IMR-90 (cell line): ENCODE measurements around the gene KRT7. TPM values are rescaled to one million over a fixed set of nuclear protein-coding genes. Genes with fewer than 3 reads are reported as not detected.

ENCODE experiments used
- ATAC-seq: fragments of 200-7000 bp; cut with Tn5 transposase; 2 replicates; pipeline ENCODE4 v1.9.1; 2020; ENCODE audit warnings: low read depth, mild to moderate bottlenecking, moderate library complexity
- BruUV-seq: library from RNA; stranded (reverse); fragments of 400-500 nt; replicated peaks from 2 replicates; lab custom pipeline; 2021; lab: Mats Ljungman, UMichigan
- CTCF ChIA-PET: fragments of 300-600 bp; formaldehyde crosslinking; extraction: SDS; loops from one replicate; lab custom pipeline; 2021; ENCODE audit warnings: antibody characterized with exemption; lab: Yijun Ruan, JAX
- POLR2A ChIA-PET: fragments of 300-600 bp; sonication (Branson Sonifier 250); formaldehyde crosslinking; loops from one replicate; lab custom pipeline; 2022; ENCODE audit warnings: antibody characterized with exemption; ENCODE audit not compliant: unreplicated experiment; lab: Charles Lee
- DNase-seq: peaks from one replicate; pipeline ENCODE4 v3.0.0; 2013
- H2AFZ ChIP-seq: replicated peaks from 2 replicates; pipeline ENCODE3; 2013; ENCODE audit warnings: low read length, mild to moderate bottlenecking; ENCODE audit not compliant: poor library complexity
- H2AK5ac ChIP-seq: 2 replicates; pipeline ENCODE4 v1.6.1; 2013; ENCODE audit warnings: low read depth, low read length, inconsistent platforms
- H2AK9ac ChIP-seq: replicated peaks from 2 replicates; pipeline ENCODE3; 2013; ENCODE audit warnings: mild to moderate bottlenecking, low read depth, low read length, moderate library complexity; ENCODE audit not compliant: poor library complexity
- H2BK120ac ChIP-seq: 2 replicates; pipeline ENCODE4 v1.6.1; 2013; ENCODE audit warnings: low read depth, low read length, inconsistent platforms
- H2BK15ac ChIP-seq: 3 replicates; pipeline ENCODE4 v1.6.1; 2013; ENCODE audit warnings: low read depth, low read length, inconsistent platforms
- H2BK20ac ChIP-seq: 2 replicates; pipeline ENCODE4 v1.6.1; 2013; ENCODE audit warnings: low read depth, mild to moderate bottlenecking, inconsistent platforms, low read length, moderate library complexity
- H2BK5ac ChIP-seq: 2 replicates; pipeline ENCODE4 v1.6.1; 2013; ENCODE audit warnings: mild to moderate bottlenecking, low read depth, low read length, inconsistent platforms; ENCODE audit not compliant: poor library complexity, severe bottlenecking
- H3K14ac ChIP-seq: replicated peaks from 2 replicates; pipeline ENCODE4 v1.6.1; 2013; ENCODE audit warnings: low read depth, low read length, inconsistent platforms
- H3K18ac ChIP-seq: 2 replicates; pipeline ENCODE4 v1.6.1; 2013; ENCODE audit warnings: low read depth, low read length, control low read depth
- H3K23ac ChIP-seq: 2 replicates; pipeline ENCODE4 v1.6.1; 2013; ENCODE audit warnings: low read depth, low read length, inconsistent platforms
- H3K27ac ChIP-seq: 2 replicates; pipeline ENCODE4 v1.5.1; 2013; ENCODE audit warnings: mild to moderate bottlenecking, control low read depth, low read length; ENCODE audit not compliant: insufficient read depth
- H3K27me3 ChIP-seq: 2 replicates; pipeline ENCODE4 v1.6.1; 2013; ENCODE audit warnings: low read length; ENCODE audit not compliant: control insufficient read depth, insufficient read depth
- H3K36me3 ChIP-seq: 2 replicates; pipeline ENCODE4 v1.6.1; 2013; ENCODE audit warnings: low read length, mixed read lengths; ENCODE audit not compliant: control insufficient read depth, insufficient read depth
- H3K4ac ChIP-seq: 2 replicates; pipeline ENCODE4 v1.6.1; 2013; ENCODE audit warnings: low read depth, low read length, inconsistent platforms
- H3K4me1 ChIP-seq: 2 replicates; pipeline ENCODE4 v1.6.1; 2013; ENCODE audit warnings: low read length, mixed read lengths; ENCODE audit not compliant: control insufficient read depth, insufficient read depth
- H3K4me2 ChIP-seq: 2 replicates; pipeline ENCODE4 v1.6.1; 2013; ENCODE audit warnings: low read depth, mild to moderate bottlenecking, control low read depth, low read length, moderate library complexity
- H3K4me3 ChIP-seq: 2 replicates; pipeline ENCODE4 v1.5.1; 2013; ENCODE audit warnings: low read depth, mild to moderate bottlenecking, control low read depth, low read length, moderate library complexity; ENCODE audit not compliant: insufficient read depth
- H3K56ac ChIP-seq: 2 replicates; pipeline ENCODE4 v1.6.1; 2013; ENCODE audit warnings: low read length, inconsistent platforms; ENCODE audit not compliant: insufficient read depth; ENCODE audit errors: extremely low read depth
- H3K79me1 ChIP-seq, 2 experiments: 2 replicates each; pipeline ENCODE4 v1.6.1; 2013; ENCODE audit warnings: low read length in 2 of 2, inconsistent platforms in 1 of 2, low read depth in 1 of 2
- H3K9ac ChIP-seq: 2 replicates; pipeline ENCODE4 v1.6.1; 2013; ENCODE audit warnings: low read depth, low read length, control low read depth
- H3K9me1 ChIP-seq: 2 replicates; pipeline ENCODE4 v1.6.1; 2013; ENCODE audit warnings: low read length, inconsistent platforms; ENCODE audit not compliant: insufficient read depth
- H3K9me3 ChIP-seq: 2 replicates; pipeline ENCODE4 v1.6.1; 2013; ENCODE audit warnings: low read length; ENCODE audit not compliant: control insufficient read depth, insufficient read depth
- H4K20me1 ChIP-seq: 2 replicates; pipeline ENCODE4 v1.6.1; 2013; ENCODE audit warnings: low read length, inconsistent platforms; ENCODE audit not compliant: insufficient read depth
- H4K5ac ChIP-seq: 2 replicates; pipeline ENCODE4 v1.6.1; 2013; ENCODE audit warnings: mild to moderate bottlenecking, low read depth, low read length, control low read depth
- H4K8ac ChIP-seq, 2 experiments: 2 replicates each; pipeline ENCODE4 v1.6.1; 2013; ENCODE audit warnings: low read depth in 2 of 2, low read length in 2 of 2, control low read depth in 1 of 2, inconsistent platforms in 1 of 2
- H4K91ac ChIP-seq: 2 replicates; pipeline ENCODE4 v1.6.1; 2013; ENCODE audit warnings: low read depth, low read length, inconsistent platforms; ENCODE audit not compliant: insufficient read depth
- CHD1 ChIP-seq: IDR thresholded peaks from 2 replicates; pipeline ENCODE4 v1.6.1; 2012; ENCODE audit warnings: low read depth, low read length, improper control_type of control experiment
- FOS ChIP-seq: fragments of 150-350 bp; IDR thresholded peaks from 2 replicates; pipeline ENCODE4 v1.6.1; 2016; ENCODE audit warnings: low read depth, low read length
- MAZ ChIP-seq: IDR thresholded peaks from 2 replicates; pipeline ENCODE4 v1.6.1; 2012; ENCODE audit warnings: low read depth, mild to moderate bottlenecking, low read length, improper control_type of control experiment, moderate library complexity, borderline replicate concordance
- MXI1 ChIP-seq: IDR thresholded peaks from 2 replicates; pipeline ENCODE4 v1.6.1; 2012; ENCODE audit warnings: low read depth, mild to moderate bottlenecking, low read length, moderate library complexity, borderline replicate concordance
- NFE2L2 ChIP-seq: fragments of 150-350 bp; IDR thresholded peaks from 2 replicates; pipeline ENCODE4 v1.6.1; 2016; ENCODE audit warnings: low read depth, mild to moderate bottlenecking, low read length
- POLR2A ChIP-seq: IDR thresholded peaks from 2 replicates; pipeline ENCODE4 v1.6.1; 2012; ENCODE audit warnings: mild to moderate bottlenecking, low read depth, low read length
- RAD21 ChIP-seq: IDR thresholded peaks from 2 replicates; pipeline ENCODE4 v1.6.1; 2012; ENCODE audit warnings: low read length, improper control_type of control experiment
- RCOR1 ChIP-seq: IDR thresholded peaks from 2 replicates; pipeline ENCODE4 v1.6.1; 2012; ENCODE audit warnings: mild to moderate bottlenecking, low read length, improper control_type of control experiment; ENCODE audit not compliant: insufficient replicate concordance
- WGBS, 2 experiments: methylation state at CpG; one replicate each; pipeline versions ENCODE4 v1.1.5 to v1.1.7; 2013; ENCODE audit warnings: missing lambda C conversion rate in 2 of 2; ENCODE audit not compliant: insufficient read length in 1 of 2; ENCODE audit errors: extremely low coverage in 2 of 2; 5-methylcytosine and 5-hydroxymethylcytosine counted together
- dilution Hi-C: fragments of 300-500 bp; cut with HindIII; formaldehyde crosslinking; loops from one replicate; pipeline ENCODE4 v1.14.3; 2018; ENCODE audit warnings: low sequenced_read_pairs; ENCODE audit not compliant: unreplicated experiment
- in situ Hi-C: fragments of 300-500 bp; cut with MboI; formaldehyde crosslinking; loops from 3 replicates; pipeline ENCODE4 v1.14.3; 2019; ENCODE audit warnings: low sequenced_read_pairs, inconsistent platforms, mixed read lengths
- intact Hi-C: fragments of 100-400 bp; cut with micrococcal nuclease; formaldehyde crosslinking; loops from 2 replicates; pipeline ENCODE4 v1.10.0; 2022
- polyA plus RNA-seq, 3 experiments: library from polyadenylated mRNA; depleted of rRNA; stranded (reverse); fragments of >200 nt; gene quantifications; 2 replicates each; pipeline ENCODE4 v1.2.3, GENCODE V29; 2012; ENCODE audit warnings: low replicate concordance in 1 of 3
- total RNA-seq: library from RNA; depleted of rRNA; stranded (reverse); fragments of >200 nt; gene quantifications from 2 replicates; pipeline ENCODE4 v1.2.3, GENCODE V29; 2012
- TF ChIP-seq, protein P1 (sequence below): conservative IDR thresholded peaks from 2 replicates; pipeline ENCODE4 v1.5.1; 2012; ENCODE audit warnings: mild to moderate bottlenecking, low read depth, low read length, improper control_type of control experiment
- TF ChIP-seq, protein P2 (sequence below): fragments of 150-350 bp; IDR thresholded peaks from 2 replicates; pipeline ENCODE4 v1.6.1; 2017; ENCODE audit warnings: mild to moderate bottlenecking, antibody characterized with exemption, low read length, low read depth
- TF ChIP-seq, protein P3 (sequence below): fragments of 150-350 bp; IDR thresholded peaks from 2 replicates; pipeline ENCODE4 v1.6.1; 2016; ENCODE audit warnings: low read depth, mild to moderate bottlenecking, low read length, moderate library complexity, borderline replicate concordance

Gene KRT7
- total and polyA plus RNA-seq, 2 of the 4 experiments (the other 2 are of a cell fraction): 0.54 to 1.7 TPM

DNA sequence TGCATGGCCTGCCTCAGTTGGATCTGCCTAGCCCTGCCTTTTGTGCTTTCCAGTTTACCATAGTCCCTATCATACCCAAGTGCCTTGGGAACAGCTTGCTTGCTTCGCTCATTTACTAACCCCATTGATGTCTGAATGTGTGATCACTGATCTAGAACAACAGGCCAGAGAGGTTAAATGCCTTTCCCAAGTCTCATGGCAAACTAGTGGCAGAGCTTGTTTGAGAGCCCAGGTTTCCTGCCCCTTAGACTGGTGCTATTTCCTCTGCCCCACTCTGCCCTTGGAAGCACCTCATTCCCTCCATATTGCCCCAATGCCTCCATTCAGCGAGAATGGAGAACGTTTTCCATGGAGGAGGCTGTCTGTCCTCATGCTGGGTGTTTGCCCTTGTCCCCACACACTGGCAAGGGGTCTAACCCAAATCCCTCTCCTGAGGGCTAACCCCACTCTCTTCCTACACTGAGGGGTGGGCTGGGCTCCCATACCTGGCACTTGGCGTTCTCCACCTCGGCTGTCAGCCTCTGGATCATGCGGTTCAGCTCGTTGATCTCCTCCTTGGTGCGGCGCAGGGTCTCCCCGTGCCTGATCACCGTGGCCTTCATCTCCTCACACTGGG is 19.8 kb downstream of the KRT7 start:
- no peaks in the 10 kb centered on the region for H3K79me1 ChIP-seq
- no peak overlapping the region for H3K4me2 ChIP-seq
- no peaks in the 10 kb centered on the region for H4K20me1 ChIP-seq
- no peak overlapping the region for H2BK20ac ChIP-seq
- POLR2A ChIA-PET: no interaction called here
- in situ Hi-C loops: no loop called here
- no peak overlapping the region for H2AFZ ChIP-seq
- H3K36me3 ChIP-seq: no peaks in the 10 kb centered on the region
- H2BK5ac ChIP-seq: no peak overlapping the region
- 0 out of 2 replicates have a peak, but pooled peaks cover 2% of the 10 kb centered on the region for H3K9me1 ChIP-seq
- no peak overlapping the region for H3K4me3 ChIP-seq
- H2AK5ac ChIP-seq: no peak overlapping the region; the same call in 1 of the 2 replicates
- no peak overlapping the region for H2BK120ac ChIP-seq
- no peak for DNase-seq
- no peak overlapping the region for H3K27ac ChIP-seq
- H3K4me1 ChIP-seq: peaks cover 6% of the 10 kb centered on the region; the same call in 1 of the 2 replicates
- H3K9me3 ChIP-seq: no peaks in the 10 kb centered on the region
- BruUV-seq: no TSS peak
- H3K23ac ChIP-seq: no peak overlapping the region
- no peak overlapping the region for H3K14ac ChIP-seq
- intact Hi-C loops: no loop called here
- no peak overlapping the region for H4K5ac ChIP-seq
- CTCF ChIA-PET: interaction anchor here (1.5 kb wide), 1 partner anchor 28 kb away, joined by 3 read pairs; no protein-coding TSS in a partner anchor
- no peak overlapping the region for H4K8ac ChIP-seq
- WGBS, 2 experiments: no CpG with 5 or more reads among the region's 11 CpGs
- H4K91ac ChIP-seq: no peak overlapping the region
- no peak for ATAC-seq
- no peak overlapping the region for H3K9ac ChIP-seq
- H3K4ac ChIP-seq: no peak overlapping the region
- peaks cover 24% of the 10 kb centered on the region for H3K27me3 ChIP-seq
- TF ChIP-seq, protein P1, sequence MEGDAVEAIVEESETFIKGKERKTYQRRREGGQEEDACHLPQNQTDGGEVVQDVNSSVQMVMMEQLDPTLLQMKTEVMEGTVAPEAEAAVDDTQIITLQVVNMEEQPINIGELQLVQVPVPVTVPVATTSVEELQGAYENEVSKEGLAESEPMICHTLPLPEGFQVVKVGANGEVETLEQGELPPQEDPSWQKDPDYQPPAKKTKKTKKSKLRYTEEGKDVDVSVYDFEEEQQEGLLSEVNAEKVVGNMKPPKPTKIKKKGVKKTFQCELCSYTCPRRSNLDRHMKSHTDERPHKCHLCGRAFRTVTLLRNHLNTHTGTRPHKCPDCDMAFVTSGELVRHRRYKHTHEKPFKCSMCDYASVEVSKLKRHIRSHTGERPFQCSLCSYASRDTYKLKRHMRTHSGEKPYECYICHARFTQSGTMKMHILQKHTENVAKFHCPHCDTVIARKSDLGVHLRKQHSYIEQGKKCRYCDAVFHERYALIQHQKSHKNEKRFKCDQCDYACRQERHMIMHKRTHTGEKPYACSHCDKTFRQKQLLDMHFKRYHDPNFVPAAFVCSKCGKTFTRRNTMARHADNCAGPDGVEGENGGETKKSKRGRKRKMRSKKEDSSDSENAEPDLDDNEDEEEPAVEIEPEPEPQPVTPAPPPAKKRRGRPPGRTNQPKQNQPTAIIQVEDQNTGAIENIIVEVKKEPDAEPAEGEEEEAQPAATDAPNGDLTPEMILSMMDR: no peak
- TF ChIP-seq, protein P2, sequence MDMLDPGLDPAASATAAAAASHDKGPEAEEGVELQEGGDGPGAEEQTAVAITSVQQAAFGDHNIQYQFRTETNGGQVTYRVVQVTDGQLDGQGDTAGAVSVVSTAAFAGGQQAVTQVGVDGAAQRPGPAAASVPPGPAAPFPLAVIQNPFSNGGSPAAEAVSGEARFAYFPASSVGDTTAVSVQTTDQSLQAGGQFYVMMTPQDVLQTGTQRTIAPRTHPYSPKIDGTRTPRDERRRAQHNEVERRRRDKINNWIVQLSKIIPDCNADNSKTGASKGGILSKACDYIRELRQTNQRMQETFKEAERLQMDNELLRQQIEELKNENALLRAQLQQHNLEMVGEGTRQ: no peak
- TF ChIP-seq NFE2L2: no peak
- TF ChIP-seq MXI1: no peak
- TF ChIP-seq FOS: no peak
- no peak for TF ChIP-seq POLR2A
- TF ChIP-seq RAD21: no peak
- no peak for TF ChIP-seq CHD1
- TF ChIP-seq, protein P3, sequence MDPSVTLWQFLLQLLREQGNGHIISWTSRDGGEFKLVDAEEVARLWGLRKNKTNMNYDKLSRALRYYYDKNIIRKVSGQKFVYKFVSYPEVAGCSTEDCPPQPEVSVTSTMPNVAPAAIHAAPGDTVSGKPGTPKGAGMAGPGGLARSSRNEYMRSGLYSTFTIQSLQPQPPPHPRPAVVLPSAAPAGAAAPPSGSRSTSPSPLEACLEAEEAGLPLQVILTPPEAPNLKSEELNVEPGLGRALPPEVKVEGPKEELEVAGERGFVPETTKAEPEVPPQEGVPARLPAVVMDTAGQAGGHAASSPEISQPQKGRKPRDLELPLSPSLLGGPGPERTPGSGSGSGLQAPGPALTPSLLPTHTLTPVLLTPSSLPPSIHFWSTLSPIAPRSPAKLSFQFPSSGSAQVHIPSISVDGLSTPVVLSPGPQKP: no peak
- TF ChIP-seq MAZ: no peak
- TF ChIP-seq RCOR1: no peak
- H3K56ac ChIP-seq: no peak overlapping the region
- H3K18ac ChIP-seq: no peak overlapping the region
- dilution Hi-C loops: no loop called here
- no peak overlapping the region; the same call in 2 of the 3 replicates for H2BK15ac ChIP-seq
- no peak overlapping the region for H2AK9ac ChIP-seq
